Activated T-cell treated with anti-CD3 and anti-CD28 coated beads for 4 hours (primary cell): ENCODE measurements around the gene ALDH1L1.
"Not testable (repeated sequence)": the region's sequence is repeated elsewhere in the genome, so short reads cannot be mapped to it uniquely, and the experiment has no call there.

Experiments
- DNase-seq: peaks from one replicate; pipeline ENCODE4 v3.0.0-alpha.2; 2020

The ALDH1L1 gene

GRCh38 chr3:126077754-126078153 lies 102.6 kb downstream of the ALDH1L1 start:
- DNase-seq = no peak

- no peak for DNase-seq
These were observed 104.2 kb downstream of the ALDH1L1 start for GRCh38 chr3:126076140-126076539.

- DNase-seq = no peak
These were observed 110.2 kb downstream of the ALDH1L1 start for GRCh38 chr3:126070146-126070545.

- no peak for DNase-seq
These were observed 112.4 kb downstream of the ALDH1L1 start for GRCh38 chr3:126067959-126068358.

DNA sequence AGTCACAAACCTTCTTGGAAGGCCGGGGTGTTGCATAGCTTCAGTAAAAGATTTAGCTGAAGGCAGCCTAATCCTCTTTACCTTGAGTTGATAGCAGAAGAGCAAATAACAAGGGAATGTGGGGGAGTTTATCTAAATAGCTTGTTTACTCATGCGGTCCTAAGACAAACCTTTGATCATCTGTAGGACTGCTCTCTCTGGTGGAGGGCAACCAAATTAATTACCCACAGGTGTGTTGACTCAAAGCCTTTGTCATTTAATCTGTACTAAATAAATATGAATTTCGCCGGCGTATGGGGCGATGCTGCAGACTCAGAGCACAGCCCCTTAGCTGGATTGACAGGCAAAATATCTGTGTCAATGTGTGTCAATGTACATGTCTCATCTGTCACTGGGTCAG lies 113.7 kb downstream of the ALDH1L1 start:
- DNase-seq = not testable (repeated sequence)

DNA sequence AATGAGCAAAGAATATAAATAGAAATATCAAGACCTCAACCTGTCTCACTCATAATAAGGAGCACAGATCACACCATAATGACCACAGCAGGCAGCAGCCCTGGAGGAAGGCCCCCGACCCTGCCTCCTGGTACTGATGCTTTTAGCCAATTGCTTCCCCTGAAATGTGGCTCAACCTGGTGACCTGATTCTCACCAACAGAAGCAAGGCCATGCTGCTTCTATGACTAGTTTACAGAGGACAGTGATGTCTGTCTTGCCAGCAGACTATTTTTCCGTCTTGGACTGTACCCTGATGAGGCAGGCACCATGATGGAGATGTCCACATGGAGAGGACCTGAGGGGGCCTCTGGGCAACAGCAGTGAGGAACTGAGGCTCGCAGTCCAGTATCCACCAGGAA lies 114.5 kb downstream of the ALDH1L1 start:
- DNase-seq = no peak

DNA sequence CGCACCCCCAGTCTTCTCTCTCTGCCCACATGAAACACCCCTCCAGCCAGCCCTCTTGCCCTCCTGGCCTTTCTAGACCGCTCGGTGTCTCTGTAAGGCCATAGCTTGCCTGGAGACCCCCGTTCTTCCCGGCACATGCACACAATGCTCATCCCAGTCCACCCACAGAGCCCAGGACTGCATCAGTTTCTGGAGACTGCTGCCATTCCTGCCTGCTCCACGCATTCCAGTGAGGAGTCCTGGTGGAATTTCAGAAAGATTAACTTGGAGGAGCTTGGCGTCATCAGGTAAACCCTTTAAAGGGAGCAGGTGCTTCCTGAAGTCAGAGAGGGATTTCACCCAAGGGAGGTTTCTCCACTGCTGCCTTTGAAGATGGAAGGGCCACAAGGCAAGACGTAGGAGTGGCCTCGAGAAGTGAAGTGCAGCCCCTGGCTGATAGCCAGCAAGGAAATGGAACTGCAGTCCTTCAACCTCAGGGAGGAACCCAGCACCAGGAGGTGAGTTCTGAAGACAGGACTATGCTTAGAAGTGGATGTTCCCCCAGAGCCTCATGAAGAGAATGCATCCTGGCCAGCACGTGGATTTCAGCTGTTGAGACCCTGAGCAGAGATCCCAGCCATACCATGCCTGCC lies 115.6 kb downstream of the ALDH1L1 start:
- DNase-seq = no peak

- no peak for DNase-seq
These were observed 116.9 kb downstream of the ALDH1L1 start for GRCh38 chr3:126063358-126063965.

GRCh38 chr3:126061301-126062032 lies 118.9 kb downstream of the ALDH1L1 start:
- no peak for DNase-seq

DNA sequence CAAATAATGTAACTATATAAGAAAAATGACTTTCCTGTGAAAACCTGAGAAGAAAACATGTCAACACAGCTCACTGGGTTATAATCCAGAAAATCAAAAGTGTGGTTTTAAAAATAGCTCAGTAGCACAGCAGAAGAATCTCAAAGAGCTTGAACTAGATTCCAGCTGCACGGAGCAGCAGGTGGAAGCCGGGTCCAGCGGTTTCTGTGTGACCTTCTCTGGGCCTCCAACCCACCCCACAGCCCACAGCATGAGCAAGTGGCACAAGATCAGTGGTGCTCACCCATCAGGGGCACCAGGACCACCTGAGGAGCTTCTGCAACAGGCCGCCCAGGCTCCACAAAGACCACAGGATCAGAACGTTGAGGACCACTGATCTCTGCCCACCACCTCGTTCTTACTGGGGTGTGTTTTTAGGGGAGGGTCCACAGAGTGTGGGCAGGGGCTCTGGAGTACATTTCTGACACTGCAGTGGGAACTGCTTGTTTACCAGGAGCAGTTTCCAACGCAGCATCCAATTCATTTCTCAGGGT lies 119.7 kb downstream of the ALDH1L1 start:
- no peak for DNase-seq

DNA sequence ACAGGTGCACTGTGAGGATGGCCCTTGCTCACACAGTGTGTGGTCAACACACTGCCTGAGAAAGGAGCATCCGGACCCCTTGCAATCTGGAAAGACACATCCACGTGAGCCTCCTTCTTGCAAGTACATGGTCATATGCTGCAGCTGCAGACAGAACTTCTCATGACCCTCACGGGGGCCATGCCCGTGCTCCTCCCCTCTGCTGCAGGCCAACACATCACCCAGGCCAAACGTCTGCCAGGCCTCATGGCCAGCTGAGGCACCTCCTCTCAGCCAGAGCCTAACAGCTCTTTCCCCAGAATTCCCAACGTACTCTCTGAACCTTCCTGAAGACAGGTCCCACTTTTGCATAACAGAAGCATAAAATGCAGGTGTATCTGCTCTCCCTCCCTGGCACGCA lies 121.7 kb downstream of the ALDH1L1 start:
- no peak for DNase-seq

GRCh38 chr3:126057936-126058335 lies 122.5 kb downstream of the ALDH1L1 start:
- no peak for DNase-seq

- DNase-seq = no peak
These were observed 122.9 kb downstream of the ALDH1L1 start for GRCh38 chr3:126057501-126057819.

GRCh38 chr3:126056681-126057500 lies 123.5 kb downstream of the ALDH1L1 start:
- DNase-seq = no peak

DNA sequence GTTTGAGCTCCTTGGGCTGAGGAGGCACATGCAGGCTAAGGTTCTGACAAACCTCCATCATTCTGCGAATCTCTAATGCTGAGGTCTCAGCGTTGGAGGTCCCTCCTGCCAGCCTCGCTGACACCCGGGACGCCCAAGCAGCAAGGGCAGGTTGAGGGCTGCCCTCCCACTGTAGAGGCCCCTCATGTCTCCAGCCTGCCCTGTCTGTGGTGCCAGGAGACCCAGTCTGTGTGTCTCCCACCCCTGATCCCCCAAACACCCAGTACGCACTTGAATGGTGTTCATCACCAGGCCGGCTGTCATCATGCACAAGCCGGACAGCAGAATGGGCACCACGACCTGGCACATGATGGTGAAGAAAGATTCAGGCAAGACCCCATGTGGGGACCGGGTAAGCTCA lies 124.3 kb downstream of the ALDH1L1 start:
- no peak for DNase-seq

- no peak for DNase-seq
These were observed 125.5 kb downstream of the ALDH1L1 start for GRCh38 chr3:126054870-126055269.

- DNase-seq = no peak
These were observed 126.3 kb downstream of the ALDH1L1 start for GRCh38 chr3:126053949-126054569.
